Right lobe of liver (tissue), 6 donors: ENCODE data around the gene AXIN1. TPM values are rescaled to one million over a fixed set of nuclear protein-coding genes. Genes with fewer than 3 reads are reported as not detected.
A peak's percentile ranks its signal among the peaks of the same experiment; 100 is the strongest.
"Not testable (repeated sequence)": the region's sequence is repeated elsewhere in the genome, so short reads cannot be mapped to it uniquely, and the experiment has no call there.

Experiments
- ATAC-seq, 4 donors: fragments of 200-7000 bp; cut with Tn5 transposase; one replicate each; pipeline ENCODE4 v1.9.1; 2020; ENCODE audit warnings: mild to moderate bottlenecking in 4 of 4, moderate library complexity in 4 of 4
- DNase-seq, 3 donors: peaks; one replicate each; pipeline ENCODE4 v3.0.0-alpha.2; 2020
- H3K27ac ChIP-seq, 3 donors: fragments of 200-600 bp; one replicate each; pipeline ENCODE4 v1.8.0; 2022
- H3K27me3 ChIP-seq, 2 donors: fragments of 200-600 bp; one replicate each; pipeline ENCODE4 v1.8.0; 2022
- H3K36me3 ChIP-seq, 4 donors: fragments of 200-600 bp; sonication (generic) in 1 of 4; one replicate each; pipeline versions ENCODE4 v1.5.1 to v1.8.0; 2017 to 2022; ENCODE audit warnings: control low read depth in 1 of 4
- H3K4me1 ChIP-seq, 4 donors: fragments of 200-600 bp; sonication (generic) in 1 of 4; one replicate each; pipeline versions ENCODE4 v1.5.1 to v1.8.0; 2017 to 2022; ENCODE audit warnings: control low read depth in 1 of 4
- H3K4me3 ChIP-seq, 3 donors: fragments of 200-600 bp; one replicate each; pipeline ENCODE4 v1.8.0; 2022
- H3K9me3 ChIP-seq, 4 donors: fragments of 200-600 bp; sonication (generic) in 1 of 4; one replicate each; pipeline versions ENCODE4 v1.5.1 to v1.8.0; 2017 to 2022; ENCODE audit warnings: control low read depth in 1 of 4
- POLR2A ChIP-seq: fragments of 450-650 bp; IDR thresholded peaks from one replicate; pipeline ENCODE4 v1.6.1; 2017; ENCODE audit warnings: antibody characterized with exemption, mild to moderate bottlenecking
- WGBS: methylation state at CpG from one replicate; pipeline ENCODE4 v1.1.6; 2018; ENCODE audit warnings: low coverage, low lambda C conversion rate; ENCODE audit not compliant: insufficient coverage; ENCODE audit errors: missing lambda C conversion rate; 5-methylcytosine and 5-hydroxymethylcytosine counted together
- intact Hi-C, 2 donors: fragments of 100-400 bp; cut with DNase I; formaldehyde crosslinking; loops; one replicate each; pipeline versions ENCODE4 v1.11.2 to v1.14.1; 2022
- total RNA-seq, 6 experiments: library from RNA; depleted of rRNA in 2 of 6; stranded (reverse); fragments of >200 nt in 2 of 6; fragmentation: NEBNext Ultra II Directional in 3 of 6; extraction: Animal tissue kit (Norgen Biotek cat#: 25700) in 3 of 6; gene quantifications; one replicate each; pipeline versions ENCODE4 v1.1.0 to v1.2.4, GENCODE V29; 2016 to 2023
- TF ChIP-seq, protein P1 (sequence below), 4 donors: fragments of 200-600 bp in 3 of 4; fragments of 450-650 bp in 1 of 4; IDR thresholded peaks; one replicate each; pipeline versions ENCODE4 v1.5.1 to v1.8.0; 2016 to 2022; ENCODE audit warnings: antibody characterized with exemption in 4 of 4, mild to moderate bottlenecking in 2 of 4
- donor health status: DM: no; HTN: yes; CAD: no.
- donor health status: DM: no; HTN: no; CAD: no.
- donor health status: DM: no; HTN: no; CAD: no.
- donor health status: DM: no; HTN: yes; CAD: no.
- donor health status: DM: no; HTN: yes; CAD: no.

The AXIN1 gene
- total RNA-seq, 6 experiments from 2014 or later = 5.5 to 17.4 (median 9.4) TPM

DNA sequence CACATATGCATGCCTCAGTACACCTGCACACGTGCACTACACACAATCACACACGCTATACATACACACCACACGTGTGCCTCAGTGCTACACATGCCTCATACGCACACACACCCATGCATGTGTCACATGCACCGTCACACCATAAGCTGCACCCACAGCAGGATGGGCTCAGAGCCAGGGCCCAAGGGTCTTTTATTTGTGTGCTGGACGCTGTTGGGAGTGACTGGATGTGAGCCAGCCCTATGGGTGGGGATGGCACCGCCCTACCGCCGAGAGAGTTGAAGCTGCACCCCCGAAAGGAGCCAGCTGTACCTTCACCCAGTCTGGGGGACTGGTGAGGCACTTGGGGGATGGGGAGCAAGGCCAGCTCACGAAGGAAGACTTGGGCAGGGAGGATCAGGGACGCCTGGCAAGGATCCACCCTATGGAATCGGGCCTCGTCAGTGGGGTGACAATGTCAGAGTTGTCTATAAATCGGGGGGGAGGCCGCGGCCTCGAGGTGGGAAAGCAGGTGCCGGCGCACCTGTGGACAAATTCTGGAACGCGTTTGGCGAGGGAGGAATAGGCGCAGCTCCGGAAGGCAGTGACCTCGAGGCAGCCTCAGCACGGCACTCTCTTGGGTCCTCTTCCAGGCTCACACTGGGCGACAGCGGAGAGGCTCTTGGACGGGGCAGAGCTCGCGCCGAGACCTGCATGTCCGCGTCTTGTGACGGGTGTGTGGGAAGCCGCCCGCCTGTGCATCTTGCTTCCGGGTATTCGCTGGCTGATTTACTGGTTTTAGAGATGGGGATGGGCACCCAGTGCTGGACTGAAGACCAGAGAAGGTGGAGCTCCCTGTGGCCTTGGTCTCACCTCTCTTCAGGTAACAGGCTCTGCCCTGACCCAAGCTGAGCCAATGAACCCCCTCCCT lies 84.1 kb downstream of the AXIN1 start:
- Histone ChIP-seq H3K4me3 (no peak overlapping the region), H3K36me3 (peaks cover 0 to 4% (median under 1%) of the 10 kb centered on the region in 4 donors), H3K27me3 (no peaks in the 10 kb centered on the region), H3K4me1 (no peaks in the 10 kb centered on the region), H3K9me3 (no peaks in the 10 kb centered on the region), H3K27ac (no peak overlapping the region)
- no peak for TF ChIP-seq POLR2A
- TF ChIP-seq, protein P1, sequence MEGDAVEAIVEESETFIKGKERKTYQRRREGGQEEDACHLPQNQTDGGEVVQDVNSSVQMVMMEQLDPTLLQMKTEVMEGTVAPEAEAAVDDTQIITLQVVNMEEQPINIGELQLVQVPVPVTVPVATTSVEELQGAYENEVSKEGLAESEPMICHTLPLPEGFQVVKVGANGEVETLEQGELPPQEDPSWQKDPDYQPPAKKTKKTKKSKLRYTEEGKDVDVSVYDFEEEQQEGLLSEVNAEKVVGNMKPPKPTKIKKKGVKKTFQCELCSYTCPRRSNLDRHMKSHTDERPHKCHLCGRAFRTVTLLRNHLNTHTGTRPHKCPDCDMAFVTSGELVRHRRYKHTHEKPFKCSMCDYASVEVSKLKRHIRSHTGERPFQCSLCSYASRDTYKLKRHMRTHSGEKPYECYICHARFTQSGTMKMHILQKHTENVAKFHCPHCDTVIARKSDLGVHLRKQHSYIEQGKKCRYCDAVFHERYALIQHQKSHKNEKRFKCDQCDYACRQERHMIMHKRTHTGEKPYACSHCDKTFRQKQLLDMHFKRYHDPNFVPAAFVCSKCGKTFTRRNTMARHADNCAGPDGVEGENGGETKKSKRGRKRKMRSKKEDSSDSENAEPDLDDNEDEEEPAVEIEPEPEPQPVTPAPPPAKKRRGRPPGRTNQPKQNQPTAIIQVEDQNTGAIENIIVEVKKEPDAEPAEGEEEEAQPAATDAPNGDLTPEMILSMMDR (IDR thresholded peaks at IDR 0.05) = no peak
- no peak for DNase-seq
- no peak for ATAC-seq
- 56% methylated on average over 9 of the region's 40 CpGs for WGBS
- intact Hi-C loops = no loop called here

GRCh38 chr16:267562-267961 lies 85.0 kb downstream of the AXIN1 start:
- H3K9me3 ChIP-seq, H3K27me3 ChIP-seq, DNase-seq, H3K4me1 ChIP-seq, intact Hi-C loops, H3K36me3 ChIP-seq, H3K4me3 ChIP-seq, ATAC-seq, H3K27ac ChIP-seq: not testable (repeated sequence)
- WGBS = 77% methylated on average over 12 of the region's 17 CpGs

DNA sequence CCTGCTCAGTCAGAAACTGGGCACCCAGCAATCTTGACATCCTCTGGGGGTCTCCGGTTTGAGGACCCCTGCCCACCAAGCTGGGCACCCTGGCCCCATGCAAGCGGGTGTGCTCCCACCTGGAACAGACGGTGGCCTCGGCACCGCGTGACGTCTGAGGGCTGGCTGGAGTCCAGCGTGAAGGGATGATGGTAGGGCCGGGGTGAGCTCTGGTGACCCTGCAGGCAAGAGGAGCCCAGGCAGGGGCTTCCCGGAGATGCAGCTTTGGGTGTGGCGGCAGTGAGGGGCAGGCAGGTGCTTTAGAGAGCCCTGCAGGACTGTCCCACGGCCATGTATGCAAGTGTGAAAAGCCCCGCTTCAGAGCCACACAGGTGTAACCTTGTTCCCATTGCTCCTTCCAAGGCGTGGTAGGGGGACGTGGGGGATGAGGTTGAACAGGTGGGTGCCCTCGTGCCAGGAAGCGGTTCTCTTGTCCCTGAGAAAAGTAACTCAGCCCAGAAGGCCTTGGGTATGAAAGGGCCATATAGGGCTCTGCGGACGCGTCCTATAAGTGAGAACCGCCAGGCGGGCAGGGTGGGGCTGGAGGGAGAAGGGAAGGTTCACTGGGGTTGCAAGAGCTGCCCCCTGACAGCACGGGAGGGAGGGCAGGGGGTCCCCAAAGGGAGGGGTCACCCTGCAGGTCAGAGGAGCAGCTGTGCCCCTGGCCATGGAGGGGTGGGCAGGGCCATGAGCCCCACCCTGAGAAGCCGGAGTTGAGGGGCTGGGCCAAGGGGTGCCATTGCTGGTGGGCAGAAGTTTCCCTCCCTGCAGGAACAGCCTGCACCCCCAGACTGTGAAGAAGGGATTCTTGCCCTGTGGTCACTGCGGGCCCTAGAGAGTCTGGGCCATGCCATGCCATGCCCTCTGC lies 86.0 kb downstream of the AXIN1 start:
- ATAC-seq (peak in 1 of 4 donors; percentile 14), DNase-seq (no peak)
- TF ChIP-seq, protein P1 (IDR thresholded peaks at IDR 0.05) = no peak
- no peak for TF ChIP-seq POLR2A
- intact Hi-C loops = no loop called here
- no peaks in the 10 kb centered on the region for H3K9me3 ChIP-seq
- 67% methylated on average over 4 of the region's 25 CpGs for WGBS
- peaks cover 0 to 19% (median 1%) of the 10 kb centered on the region in 4 donors for H3K36me3 ChIP-seq
- H3K4me3 ChIP-seq = no peak overlapping the region
- no peaks in the 10 kb centered on the region for H3K4me1 ChIP-seq
- no peak overlapping the region for H3K27ac ChIP-seq
- H3K27me3 ChIP-seq = no peaks in the 10 kb centered on the region

DNA sequence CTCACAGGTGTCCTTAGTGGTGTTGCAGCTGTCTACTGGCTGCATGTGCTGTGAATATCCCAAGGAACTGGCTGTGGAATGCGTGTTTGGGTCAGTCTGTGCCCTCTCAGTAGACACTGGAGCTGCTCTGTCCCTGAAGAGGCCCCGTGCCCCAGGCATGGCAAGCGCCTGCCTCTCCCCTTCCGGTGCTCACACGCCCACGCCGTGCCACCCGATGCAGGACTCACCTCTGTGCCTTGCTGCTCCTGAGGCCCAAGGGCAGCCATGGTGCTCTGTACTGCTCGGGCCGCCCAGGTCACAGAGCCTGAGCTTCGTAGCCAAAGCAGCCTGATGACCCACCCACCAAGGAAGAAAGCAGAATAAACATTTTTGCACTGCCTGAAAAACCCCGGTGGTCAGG lies 86.8 kb downstream of the AXIN1 start:
- Histone ChIP-seq H3K27me3 (no peaks in the 10 kb centered on the region), H3K36me3 (peaks cover 0 to 22% (median 1%) of the 10 kb centered on the region in 4 donors), H3K4me3 (no peak overlapping the region), H3K9me3 (no peaks in the 10 kb centered on the region), H3K27ac (no peak overlapping the region), H3K4me1 (no peaks in the 10 kb centered on the region)
- no peak for DNase-seq
- TF ChIP-seq, protein P1 (IDR thresholded peaks at IDR 0.05) = no peak
- TF ChIP-seq POLR2A = no peak
- intact Hi-C loops = no loop called here
- 100% methylated on average over 1 of the region's 12 CpGs for WGBS
- peak in 1 of 4 donors; percentile 16 for ATAC-seq
